GM06990 (cell line): ENCODE data around the gene IQCK.

Experiments used
- DNase-seq: peaks from one replicate; pipeline ENCODE4 v3.0.0-alpha.2; 2011; ENCODE audit not compliant: insufficient read length; ENCODE audit errors: extremely low read depth
- H3K27me3 ChIP-seq: replicated peaks from 2 replicates; pipeline ENCODE4 v1.6.0; 2011; ENCODE audit warnings: low read length; ENCODE audit not compliant: control insufficient read depth, insufficient read depth
- H3K36me3 ChIP-seq: 2 replicates; pipeline ENCODE4 v1.5.1; 2011; ENCODE audit warnings: low read length; ENCODE audit not compliant: control insufficient read depth, insufficient read depth
- H3K4me3 ChIP-seq: replicated peaks from 2 replicates; pipeline ENCODE4 v1.5.1; 2011; ENCODE audit warnings: low read depth, mild to moderate bottlenecking, control low read depth, low read length
- CTCF ChIP-seq: IDR thresholded peaks from 2 replicates; pipeline ENCODE4 v1.5.1; 2011; ENCODE audit warnings: low read length, control low read depth, mild to moderate bottlenecking, inconsistent platforms; ENCODE audit not compliant: insufficient read depth, poor library complexity, severe bottlenecking

The IQCK gene

GRCh38 chr16:19766554-19766884, 48.4 kb downstream of the IQCK start:
- Histone ChIP-seq H3K4me3 (no peak overlapping the region), H3K36me3 (no peaks in the 10 kb centered on the region), H3K27me3 (no peaks in the 10 kb centered on the region)
- no peak for TF ChIP-seq CTCF
- DNase-seq = no peak

GRCh38 chr16:19766988-19767387, 48.9 kb downstream of the IQCK start:
- DNase-seq = no peak

GRCh38 chr16:19767497-19767896, 49.4 kb downstream of the IQCK start:
- Histone ChIP-seq H3K4me3 (no peak overlapping the region), H3K36me3 (no peaks in the 10 kb centered on the region)
- no peak for DNase-seq

More at GRCh38 chr16:19766988-19767387, 48.9 kb downstream of the IQCK start:
- TF ChIP-seq CTCF = no peak
- H3K4me3 ChIP-seq = no peak overlapping the region
- H3K36me3 ChIP-seq = no peaks in the 10 kb centered on the region
- H3K27me3 ChIP-seq = no peaks in the 10 kb centered on the region

DNA sequence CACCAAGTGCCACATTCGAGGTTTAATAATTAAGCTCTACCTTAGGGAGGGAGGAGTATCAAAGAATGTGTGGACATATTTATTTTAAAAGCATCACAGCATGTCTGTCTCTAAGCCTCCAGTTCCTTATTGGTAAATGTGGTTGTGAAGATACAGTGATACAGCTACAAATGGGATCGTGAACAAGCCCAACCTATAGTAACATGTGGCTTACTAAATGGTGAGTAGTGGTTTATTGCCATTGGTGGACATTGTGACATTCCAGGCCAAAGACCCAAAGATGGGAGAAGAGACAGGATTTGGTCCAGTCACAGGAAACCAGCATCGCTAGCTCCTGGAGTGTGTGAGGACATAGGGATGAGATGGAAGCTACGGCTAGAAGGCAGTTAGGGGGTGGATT, 51.2 kb downstream of the IQCK start:
- no peaks in the 10 kb centered on the region for H3K27me3 ChIP-seq
- no peak for TF ChIP-seq CTCF
- no peak overlapping the region for H3K4me3 ChIP-seq
- no peaks in the 10 kb centered on the region for H3K36me3 ChIP-seq
- DNase-seq = no peak

More at GRCh38 chr16:19767497-19767896, 49.4 kb downstream of the IQCK start:
- H3K27me3 ChIP-seq = no peaks in the 10 kb centered on the region
- no peak for TF ChIP-seq CTCF

- DNase-seq = no peak
- Histone ChIP-seq H3K36me3 (no peaks in the 10 kb centered on the region), H3K27me3 (no peaks in the 10 kb centered on the region), H3K4me3 (no peak overlapping the region)
- TF ChIP-seq CTCF = no peak
Measured at GRCh38 chr16:19771040-19771439, 53.0 kb downstream of the IQCK start.

- H3K4me3 ChIP-seq = no peak overlapping the region
- no peak for TF ChIP-seq CTCF
- no peak for DNase-seq
Measured at GRCh38 chr16:19771796-19772195, 53.7 kb downstream of the IQCK start.

More at GRCh38 chr16:19771796-19772195, 53.7 kb downstream of the IQCK start:
- H3K27me3 ChIP-seq = no peaks in the 10 kb centered on the region
- no peaks in the 10 kb centered on the region for H3K36me3 ChIP-seq
